GM12875 (cell line): ENCODE measurements around the gene C1orf94.

Source experiments
- H3K4me3 ChIP-seq: one replicate; pipeline ENCODE4 v1.5.1; 2011; ENCODE audit warnings: low read depth, low read length, control low read depth
- CTCF ChIP-seq: IDR thresholded peaks from 2 replicates; pipeline ENCODE4 v1.5.1; 2011; ENCODE audit warnings: low read depth, mild to moderate bottlenecking, control low read depth, inconsistent platforms, low read length, moderate library complexity, borderline replicate concordance; ENCODE audit not compliant: insufficient read depth

C1orf94 gene

GRCh38 chr1:34176830-34177603, at the start of gene C1orf94:
Gene C1orf94, plus strand, starts transcription at chr1:34176907. Its CDS starts 883 bp downstream, at chr1:34177790.
- H3K4me3 ChIP-seq: no peak within 1 kb of the TSS

GRCh38 chr1:34127006-34128000, 49.4 kb upstream of the C1orf94 start:
- no peak for TF ChIP-seq CTCF
- H3K4me3 ChIP-seq: no peak overlapping the region

More at GRCh38 chr1:34176830-34177603, at the start of gene C1orf94:
- TF ChIP-seq CTCF: no peak

GRCh38 chr1:34128186-34128889, 48.4 kb upstream of the C1orf94 start:
- no peak for TF ChIP-seq CTCF
- no peak overlapping the region for H3K4me3 ChIP-seq

- TF ChIP-seq CTCF: no peak
Measured at GRCh38 chr1:34129630-34130029, 47.1 kb upstream of the C1orf94 start.

GRCh38 chr1:34130306-34130705, 46.4 kb upstream of the C1orf94 start:
- TF ChIP-seq CTCF: no peak
- no peak overlapping the region for H3K4me3 ChIP-seq

More at GRCh38 chr1:34129630-34130029, 47.1 kb upstream of the C1orf94 start:
- H3K4me3 ChIP-seq: no peak overlapping the region

- H3K4me3 ChIP-seq: no peak overlapping the region
- TF ChIP-seq CTCF: no peak
Measured at GRCh38 chr1:34131396-34132160, 45.1 kb upstream of the C1orf94 start.
